ENCODE data around the gene MUC12. TPM values are rescaled to one million over a fixed set of nuclear protein-coding genes. Genes with fewer than 3 reads are reported as not detected.

MUC12 gene
- total and polyA plus RNA-seq, 2 of the 8 experiments (the other 6 are each of a cell fraction or from before 2014, with no cell fraction given): 7.7 to 16.2 TPM

- TF ChIP-seq GTF2F1 (IDR thresholded peaks at IDR 0.05; ENCODE audit: borderline replicate concordance, low read depth, low read length): no peak
- no peak for TF ChIP-seq RAD21 (IDR thresholded peaks at IDR 0.05 in 1 of 2, conservative IDR thresholded peaks at IDR 0.05 in 1 of 2; ENCODE audit: low read depth in 2 of 2, low read length in 2 of 2)
- TF ChIP-seq SIX5 (IDR thresholded peaks at IDR 0.05; ENCODE audit: low read depth, low read length): no peak
- no peak for TF ChIP-seq MAFK (IDR thresholded peaks at IDR 0.05; ENCODE audit: low read depth, low read length)
- TF ChIP-seq TAF1 (IDR thresholded peaks at IDR 0.05; ENCODE audit: low read depth, low read length): no peak
- TF ChIP-seq, protein P1, sequence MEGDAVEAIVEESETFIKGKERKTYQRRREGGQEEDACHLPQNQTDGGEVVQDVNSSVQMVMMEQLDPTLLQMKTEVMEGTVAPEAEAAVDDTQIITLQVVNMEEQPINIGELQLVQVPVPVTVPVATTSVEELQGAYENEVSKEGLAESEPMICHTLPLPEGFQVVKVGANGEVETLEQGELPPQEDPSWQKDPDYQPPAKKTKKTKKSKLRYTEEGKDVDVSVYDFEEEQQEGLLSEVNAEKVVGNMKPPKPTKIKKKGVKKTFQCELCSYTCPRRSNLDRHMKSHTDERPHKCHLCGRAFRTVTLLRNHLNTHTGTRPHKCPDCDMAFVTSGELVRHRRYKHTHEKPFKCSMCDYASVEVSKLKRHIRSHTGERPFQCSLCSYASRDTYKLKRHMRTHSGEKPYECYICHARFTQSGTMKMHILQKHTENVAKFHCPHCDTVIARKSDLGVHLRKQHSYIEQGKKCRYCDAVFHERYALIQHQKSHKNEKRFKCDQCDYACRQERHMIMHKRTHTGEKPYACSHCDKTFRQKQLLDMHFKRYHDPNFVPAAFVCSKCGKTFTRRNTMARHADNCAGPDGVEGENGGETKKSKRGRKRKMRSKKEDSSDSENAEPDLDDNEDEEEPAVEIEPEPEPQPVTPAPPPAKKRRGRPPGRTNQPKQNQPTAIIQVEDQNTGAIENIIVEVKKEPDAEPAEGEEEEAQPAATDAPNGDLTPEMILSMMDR (IDR thresholded peaks at IDR 0.05; ENCODE audit: control extremely low read depth in 1 of 3, insufficient read depth in 1 of 3, low read depth in 1 of 3, low read length in 3 of 3): no peak
- TF ChIP-seq, protein P2, sequence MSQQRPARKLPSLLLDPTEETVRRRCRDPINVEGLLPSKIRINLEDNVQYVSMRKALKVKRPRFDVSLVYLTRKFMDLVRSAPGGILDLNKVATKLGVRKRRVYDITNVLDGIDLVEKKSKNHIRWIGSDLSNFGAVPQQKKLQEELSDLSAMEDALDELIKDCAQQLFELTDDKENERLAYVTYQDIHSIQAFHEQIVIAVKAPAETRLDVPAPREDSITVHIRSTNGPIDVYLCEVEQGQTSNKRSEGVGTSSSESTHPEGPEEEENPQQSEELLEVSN (IDR thresholded peaks at IDR 0.05): no peak
Observed at GRCh38 chr7:100983451-100984187, 14.3 kb downstream of the MUC12 start (continued).
